Transverse colon (tissue), 4 donors: ENCODE data around the gene KLHDC7B. TPM values are rescaled to one million over a fixed set of nuclear protein-coding genes. Genes with fewer than 3 reads are reported as not detected.

ENCODE experiments used
- DNase-seq: peaks from one replicate; pipeline ENCODE4 v3.0.0-alpha.2; 2019
- H3K27ac ChIP-seq, 4 donors: fragments of 200-600 bp; sonication (generic); 2 replicates each; pipeline ENCODE4 v1.5.1; 2016 to 2018; ENCODE audit warnings: inconsistent platforms in 4 of 4
- H3K27me3 ChIP-seq: fragments of 200-600 bp; sonication (generic); 2 replicates; pipeline ENCODE4 v1.5.1; 2017; ENCODE audit warnings: inconsistent platforms
- H3K36me3 ChIP-seq, 4 donors: fragments of 200-600 bp; sonication (generic); 2 replicates each; pipeline ENCODE4 v1.5.1; 2017 to 2019; ENCODE audit warnings: inconsistent platforms in 4 of 4
- H3K4me1 ChIP-seq, 4 donors: fragments of 200-600 bp; sonication (generic); 2 replicates each; pipeline ENCODE4 v1.5.1; 2017 to 2020; ENCODE audit warnings: inconsistent platforms in 4 of 4
- H3K4me3 ChIP-seq, 4 donors: fragments of 200-600 bp; sonication (generic); 1 replicate in 1 of 4; 2 replicates in 3 of 4; pipeline versions ENCODE4 v1.5.1 to v1.6.1; 2017 to 2019; ENCODE audit warnings: inconsistent platforms in 4 of 4
- H3K9me3 ChIP-seq, 2 donors: fragments of 200-600 bp; sonication (generic); 2 replicates each; pipeline ENCODE4 v1.5.1; 2017 to 2019; ENCODE audit warnings: inconsistent platforms in 2 of 2
- EP300 ChIP-seq: sonication (generic); formaldehyde crosslinking; IDR thresholded peaks from one replicate; pipeline ENCODE4 v1.6.1; 2017; ENCODE audit warnings: antibody characterized with exemption, low read depth
- POLR2A ChIP-seq: fragments of 450-650 bp; IDR thresholded peaks from one replicate; pipeline ENCODE4 v1.6.1; 2016; ENCODE audit warnings: antibody characterized with exemption, mild to moderate bottlenecking, moderate library complexity
- POLR2AphosphoS5 ChIP-seq, 3 donors: sonication (generic); formaldehyde crosslinking; IDR thresholded peaks; one replicate each; pipeline ENCODE4 v1.6.1; 2016; ENCODE audit warnings: antibody characterized with exemption in 3 of 3
- WGBS, 2 donors: methylation state at CpG; one replicate each; pipeline ENCODE4 v1.1.5; 2018; ENCODE audit warnings: low coverage in 1 of 2; 5-methylcytosine and 5-hydroxymethylcytosine counted together
- in situ Hi-C, 4 donors: fragments of 200-750 bp; cut with MboI; loops; one replicate each; pipeline versions ENCODE4 v1.15.0 to v1.15.1; 2017; ENCODE audit warnings: low sequenced_read_pairs in 3 of 4, low pct_ligation_motif_present in 1 of 4, low pct_unique_long_range_greater_than_20kb in 1 of 4
- intact Hi-C: fragments of 100-400 bp; cut with DNase I; formaldehyde crosslinking; loops from one replicate; pipeline ENCODE4 v1.15.1; 2023; ENCODE audit warnings: low total_unique reads
- total RNA-seq, 4 donors: library from RNA; depleted of rRNA; stranded (reverse); fragments of >200 nt; gene quantifications; one replicate each; pipeline ENCODE4 v1.1.0, GENCODE V29; 2016
- TF ChIP-seq, protein P1 (sequence below), 5 experiments: fragments of 200-600 bp in 3 of 5; fragments of 450-650 bp in 2 of 5; sonication (generic) in 3 of 5; IDR thresholded peaks; 1 replicate in 2 of 5; 2 replicates in 3 of 5; pipeline ENCODE4 v1.5.1; 2016 to 2017; ENCODE audit warnings: antibody characterized with exemption in 5 of 5, inconsistent platforms in 3 of 5, mild to moderate bottlenecking in 2 of 5, moderate library complexity in 1 of 5

KLHDC7B gene
- total RNA-seq, 4 donors from 2014 or later, result 0.14 to 1.5 (median 0.32) TPM; not detected in 1

DNA sequence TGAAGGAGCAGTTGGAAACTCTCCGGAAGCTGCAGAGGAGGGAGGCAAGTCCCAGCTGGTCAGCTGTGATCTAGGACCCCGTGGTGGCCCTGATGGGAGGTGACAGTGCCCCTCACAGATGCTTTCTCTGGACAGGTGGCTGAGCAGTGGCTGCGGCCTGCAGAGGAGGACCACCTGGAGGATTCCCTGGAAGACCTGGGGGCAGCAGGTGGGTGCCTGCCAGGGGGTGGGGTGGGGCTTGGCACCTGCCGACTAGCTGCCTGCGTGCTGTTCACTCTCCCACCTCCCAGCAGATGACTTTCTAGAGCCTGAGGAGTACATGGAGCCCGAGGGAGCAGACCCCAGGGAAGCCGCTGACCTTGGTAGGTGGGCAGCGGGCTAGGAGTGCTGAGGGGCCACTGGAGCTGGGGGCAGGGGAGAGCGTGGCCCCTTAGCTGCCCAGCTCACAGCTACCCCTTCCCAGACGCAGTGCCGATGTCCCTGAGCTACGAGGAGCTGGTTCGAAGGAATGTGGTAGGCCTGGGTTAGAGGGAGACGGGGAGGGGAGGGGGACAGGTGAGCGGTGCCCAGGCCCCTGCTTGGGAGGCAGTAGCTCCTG lies 23.4 kb upstream of the KLHDC7B start:
- TF ChIP-seq POLR2A (no peak), EP300 (no peak), POLR2AphosphoS5 (IDR thresholded peaks at IDR 0.05) (no peak)
- TF ChIP-seq, protein P1, sequence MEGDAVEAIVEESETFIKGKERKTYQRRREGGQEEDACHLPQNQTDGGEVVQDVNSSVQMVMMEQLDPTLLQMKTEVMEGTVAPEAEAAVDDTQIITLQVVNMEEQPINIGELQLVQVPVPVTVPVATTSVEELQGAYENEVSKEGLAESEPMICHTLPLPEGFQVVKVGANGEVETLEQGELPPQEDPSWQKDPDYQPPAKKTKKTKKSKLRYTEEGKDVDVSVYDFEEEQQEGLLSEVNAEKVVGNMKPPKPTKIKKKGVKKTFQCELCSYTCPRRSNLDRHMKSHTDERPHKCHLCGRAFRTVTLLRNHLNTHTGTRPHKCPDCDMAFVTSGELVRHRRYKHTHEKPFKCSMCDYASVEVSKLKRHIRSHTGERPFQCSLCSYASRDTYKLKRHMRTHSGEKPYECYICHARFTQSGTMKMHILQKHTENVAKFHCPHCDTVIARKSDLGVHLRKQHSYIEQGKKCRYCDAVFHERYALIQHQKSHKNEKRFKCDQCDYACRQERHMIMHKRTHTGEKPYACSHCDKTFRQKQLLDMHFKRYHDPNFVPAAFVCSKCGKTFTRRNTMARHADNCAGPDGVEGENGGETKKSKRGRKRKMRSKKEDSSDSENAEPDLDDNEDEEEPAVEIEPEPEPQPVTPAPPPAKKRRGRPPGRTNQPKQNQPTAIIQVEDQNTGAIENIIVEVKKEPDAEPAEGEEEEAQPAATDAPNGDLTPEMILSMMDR (IDR thresholded peaks at IDR 0.05), result no peak
- Histone ChIP-seq H3K27me3 (no peaks in the 10 kb centered on the region), H3K36me3 (peaks cover 0 to 21% (median 9%) of the 10 kb centered on the region in 4 donors), H3K4me3 (no peak overlapping the region), H3K27ac (no peak overlapping the region), H3K4me1 (peaks cover 14 to 39% (median 30%) of the 10 kb centered on the region in 4 donors), H3K9me3 (no peaks in the 10 kb centered on the region)
- 90 to 97% methylated on average over 5 to 14 of the region's 15 CpGs for WGBS, 2 donors
- intact Hi-C loops, result no loop called here
- DNase-seq, result no peak
- in situ Hi-C loops, result no loop called here

DNA sequence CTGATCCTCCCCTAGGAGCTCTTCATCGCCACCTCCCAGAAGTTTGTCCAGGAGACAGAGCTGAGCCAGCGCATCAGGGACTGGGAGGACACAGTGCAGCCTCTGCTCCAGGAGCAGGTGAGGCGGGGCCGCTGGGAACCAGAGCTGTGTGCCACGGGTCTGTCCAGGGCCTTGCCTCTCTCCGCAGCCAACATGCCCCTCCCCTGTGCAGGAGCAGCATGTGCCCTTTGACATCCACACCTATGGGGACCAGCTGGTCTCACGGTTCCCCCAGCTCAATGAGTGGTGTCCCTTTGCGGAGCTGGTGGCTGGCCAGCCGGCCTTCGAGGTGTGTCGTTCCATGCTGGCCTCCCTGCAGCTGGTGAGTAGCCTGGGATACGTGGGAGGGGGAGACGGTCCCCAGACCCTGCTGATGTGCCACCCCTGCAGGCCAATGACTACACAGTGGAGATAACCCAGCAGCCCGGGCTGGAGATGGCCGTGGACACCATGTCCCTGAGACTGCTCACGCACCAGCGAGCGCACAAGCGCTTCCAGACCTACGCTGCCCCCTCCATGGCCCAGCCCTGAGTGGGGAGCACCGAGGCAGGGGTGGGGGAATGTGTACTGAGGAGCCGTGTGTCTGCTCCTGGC lies 22.8 kb upstream of the KLHDC7B start:
- Histone ChIP-seq H3K36me3 (peaks cover 0 to 17% (median 8%) of the 10 kb centered on the region in 4 donors), H3K27me3 (no peaks in the 10 kb centered on the region), H3K27ac (no peak overlapping the region), H3K9me3 (no peaks in the 10 kb centered on the region), H3K4me3 (no peak overlapping the region), H3K4me1 (peaks cover 14 to 39% (median 31%) of the 10 kb centered on the region in 4 donors)
- intact Hi-C loops, result no loop called here
- TF ChIP-seq EP300, result no peak
- TF ChIP-seq POLR2A, result no peak
- TF ChIP-seq, protein P1 (IDR thresholded peaks at IDR 0.05), result no peak
- TF ChIP-seq POLR2AphosphoS5 (IDR thresholded peaks at IDR 0.05), result no peak
- 76% methylated on average over 21 of the region's 22 CpGs; no CpG with 5 or more reads in 1 of the 2 donors for WGBS, 2 donors
- in situ Hi-C loops, result no loop called here
- DNase-seq, result no peak

DNA sequence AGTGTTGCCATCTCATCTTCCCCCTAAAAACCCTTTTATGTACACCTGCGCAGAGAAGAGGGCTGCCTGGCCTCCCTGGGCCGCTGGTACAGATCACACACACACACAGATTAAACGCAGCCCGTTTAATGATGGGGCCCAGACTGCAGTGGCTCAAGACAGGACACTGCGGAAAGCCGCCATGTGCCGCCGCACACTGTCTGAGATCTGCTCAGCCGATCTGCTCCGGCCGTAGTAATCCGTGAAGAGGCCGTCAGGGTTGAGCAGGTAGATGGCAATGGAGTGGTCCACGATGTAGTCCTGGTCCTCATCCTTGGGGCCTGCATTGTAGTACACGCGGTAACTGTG lies 22.3 kb upstream of the KLHDC7B start:
- H3K9me3 ChIP-seq, result no peaks in the 10 kb centered on the region
- peaks cover 0 to 15% (median 7%) of the 10 kb centered on the region in 4 donors for H3K36me3 ChIP-seq
- TF ChIP-seq POLR2A (no peak), POLR2AphosphoS5 (IDR thresholded peaks at IDR 0.05) (no peak), EP300 (no peak)
- TF ChIP-seq, protein P1 (IDR thresholded peaks at IDR 0.05), result no peak
- in situ Hi-C loops, result no loop called here
- no peak overlapping the region for H3K4me3 ChIP-seq
- WGBS, 2 donors, result 86% methylated on average over 16 of the region's 16 CpGs; no CpG with 5 or more reads in 1 of the 2 donors
- no peaks in the 10 kb centered on the region for H3K27me3 ChIP-seq
- H3K4me1 ChIP-seq, result peaks cover 14 to 39% (median 32%) of the 10 kb centered on the region in 4 donors
- intact Hi-C loops, result no loop called here
- no peak for DNase-seq
- H3K27ac ChIP-seq, result peak overlapping the region in 2 of 4 donors; percentile 95 to 99

DNA sequence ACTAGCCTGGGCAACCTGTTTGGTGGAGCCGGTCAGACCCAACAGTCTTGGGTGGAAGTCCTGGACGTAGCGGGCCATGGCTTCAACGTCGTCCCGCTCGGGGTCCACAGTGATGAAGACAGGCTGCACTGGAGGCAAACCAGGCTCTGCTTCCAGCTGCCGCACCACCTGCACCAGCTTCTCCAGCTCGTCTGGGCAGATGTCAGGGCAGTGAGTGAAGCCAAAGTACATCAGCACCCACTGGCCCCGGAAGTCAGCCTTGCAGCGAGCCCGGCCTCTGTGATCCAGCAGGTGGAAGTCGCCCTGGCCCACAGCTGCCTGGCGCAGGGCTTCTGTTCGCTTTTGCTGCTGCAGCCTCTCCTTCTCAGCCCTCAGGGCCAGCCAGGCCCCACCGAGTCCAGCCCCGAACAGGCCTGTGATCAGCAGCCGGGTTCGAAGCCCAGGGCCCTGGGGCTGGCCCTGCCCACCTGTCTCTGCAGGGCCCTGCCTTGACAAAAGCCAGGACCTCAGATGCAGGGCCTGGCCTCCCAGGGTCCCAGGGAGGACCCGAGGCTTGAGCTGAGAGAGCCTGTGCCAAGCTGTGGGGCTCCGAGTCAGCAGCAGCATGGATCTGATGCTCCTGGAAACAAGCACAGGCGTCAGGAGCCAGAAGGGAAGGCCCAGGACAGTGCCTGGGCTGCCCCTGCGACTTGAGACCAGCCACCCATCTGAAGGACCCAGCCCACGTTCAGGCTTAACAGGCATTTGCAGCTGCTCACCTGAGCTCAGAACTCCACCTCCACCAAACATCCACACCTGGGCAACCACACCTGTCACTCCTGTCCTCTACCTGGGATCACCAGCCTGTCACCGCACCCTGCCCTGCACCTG lies 21.7 kb upstream of the KLHDC7B start:
- H3K9me3 ChIP-seq, result no peaks in the 10 kb centered on the region
- H3K36me3 ChIP-seq, result peaks cover 0 to 15% (median 4%) of the 10 kb centered on the region in 4 donors
- peak overlapping the region in 3 of 4 donors; percentile 70 to 86 (median 77) for H3K4me3 ChIP-seq
- WGBS, 2 donors, result 63% methylated on average over 21 of the region's 25 CpGs; no CpG with 5 or more reads in 1 of the 2 donors
- intact Hi-C loops (no loop called here), in situ Hi-C loops (no loop called here)
- no peak for TF ChIP-seq EP300
- peak; percentile 43 for DNase-seq
- H3K27ac ChIP-seq, result peak overlapping the region; percentile 95 to 99 (median 98)
- H3K4me1 ChIP-seq, result peaks cover 14 to 42% (median 33%) of the 10 kb centered on the region in 4 donors
- no peaks in the 10 kb centered on the region for H3K27me3 ChIP-seq
